IMR-90 (cell line): Measurements from ENCODE around the gene THRB.

Source experiments
- BHLHE40 ChIP-seq: fragments of 150-350 bp; IDR thresholded peaks from 2 replicates; pipeline ENCODE4 v1.6.1; 2016; ENCODE audit warnings: mild to moderate bottlenecking, low read depth, low read length
- CHD1 ChIP-seq: IDR thresholded peaks from 2 replicates; pipeline ENCODE4 v1.6.1; 2012; ENCODE audit warnings: low read depth, low read length, improper control_type of control experiment
- ELK1 ChIP-seq: fragments of 150-350 bp; IDR thresholded peaks from 2 replicates; pipeline ENCODE4 v1.6.1; 2016; ENCODE audit warnings: low read depth, mild to moderate bottlenecking, low read length, moderate library complexity, borderline replicate concordance
- FOS ChIP-seq: fragments of 150-350 bp; IDR thresholded peaks from 2 replicates; pipeline ENCODE4 v1.6.1; 2016; ENCODE audit warnings: low read depth, low read length
- MXI1 ChIP-seq: IDR thresholded peaks from 2 replicates; pipeline ENCODE4 v1.6.1; 2012; ENCODE audit warnings: low read depth, mild to moderate bottlenecking, low read length, moderate library complexity, borderline replicate concordance
- NFE2L2 ChIP-seq: fragments of 150-350 bp; IDR thresholded peaks from 2 replicates; pipeline ENCODE4 v1.6.1; 2016; ENCODE audit warnings: low read depth, mild to moderate bottlenecking, low read length
- POLR2A ChIP-seq: IDR thresholded peaks from 2 replicates; pipeline ENCODE4 v1.6.1; 2012; ENCODE audit warnings: mild to moderate bottlenecking, low read depth, low read length
- RAD21 ChIP-seq: IDR thresholded peaks from 2 replicates; pipeline ENCODE4 v1.6.1; 2012; ENCODE audit warnings: low read length, improper control_type of control experiment
- RCOR1 ChIP-seq: IDR thresholded peaks from 2 replicates; pipeline ENCODE4 v1.6.1; 2012; ENCODE audit warnings: mild to moderate bottlenecking, low read length, improper control_type of control experiment; ENCODE audit not compliant: insufficient replicate concordance
- RFX5 ChIP-seq: IDR thresholded peaks from 2 replicates; pipeline ENCODE4 v1.8.0; 2012; ENCODE audit warnings: low read depth, mild to moderate bottlenecking, low read length, moderate library complexity
- SMC3 ChIP-seq: fragments of 150-350 bp; IDR thresholded peaks from 2 replicates; pipeline ENCODE4 v1.6.1; 2016; ENCODE audit warnings: low read depth, mild to moderate bottlenecking, antibody characterized with exemption, low read length, moderate library complexity
- USF2 ChIP-seq: fragments of 150-350 bp; IDR thresholded peaks from 2 replicates; pipeline ENCODE4 v1.6.1; 2017; ENCODE audit warnings: mild to moderate bottlenecking, antibody characterized with exemption, low read length, low read depth
- TF ChIP-seq, protein P1 (sequence below): conservative IDR thresholded peaks from 2 replicates; pipeline ENCODE4 v1.5.1; 2012; ENCODE audit warnings: mild to moderate bottlenecking, low read depth, low read length, improper control_type of control experiment

DNA sequence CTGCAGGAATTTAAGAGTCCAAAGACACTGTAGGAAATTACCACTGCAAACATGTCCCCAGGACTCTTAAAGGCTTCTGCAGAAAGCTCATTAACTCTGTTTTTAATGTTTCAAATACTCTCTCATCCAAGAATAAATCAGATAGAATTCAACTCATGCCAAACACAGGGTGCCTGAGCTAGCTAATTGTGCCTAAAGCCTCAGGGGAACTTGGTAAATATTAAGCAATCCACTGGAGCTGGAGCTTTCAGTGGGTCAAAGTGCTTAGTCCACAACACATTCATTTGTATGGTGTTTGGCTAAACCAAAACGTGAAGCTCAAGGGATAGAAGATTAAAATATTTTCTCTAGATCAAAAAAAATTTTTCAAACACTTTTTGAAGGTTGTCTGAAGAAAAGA lies 131.4 kb downstream of the THRB start:
- TF ChIP-seq, protein P1, sequence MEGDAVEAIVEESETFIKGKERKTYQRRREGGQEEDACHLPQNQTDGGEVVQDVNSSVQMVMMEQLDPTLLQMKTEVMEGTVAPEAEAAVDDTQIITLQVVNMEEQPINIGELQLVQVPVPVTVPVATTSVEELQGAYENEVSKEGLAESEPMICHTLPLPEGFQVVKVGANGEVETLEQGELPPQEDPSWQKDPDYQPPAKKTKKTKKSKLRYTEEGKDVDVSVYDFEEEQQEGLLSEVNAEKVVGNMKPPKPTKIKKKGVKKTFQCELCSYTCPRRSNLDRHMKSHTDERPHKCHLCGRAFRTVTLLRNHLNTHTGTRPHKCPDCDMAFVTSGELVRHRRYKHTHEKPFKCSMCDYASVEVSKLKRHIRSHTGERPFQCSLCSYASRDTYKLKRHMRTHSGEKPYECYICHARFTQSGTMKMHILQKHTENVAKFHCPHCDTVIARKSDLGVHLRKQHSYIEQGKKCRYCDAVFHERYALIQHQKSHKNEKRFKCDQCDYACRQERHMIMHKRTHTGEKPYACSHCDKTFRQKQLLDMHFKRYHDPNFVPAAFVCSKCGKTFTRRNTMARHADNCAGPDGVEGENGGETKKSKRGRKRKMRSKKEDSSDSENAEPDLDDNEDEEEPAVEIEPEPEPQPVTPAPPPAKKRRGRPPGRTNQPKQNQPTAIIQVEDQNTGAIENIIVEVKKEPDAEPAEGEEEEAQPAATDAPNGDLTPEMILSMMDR = no peak
- TF ChIP-seq POLR2A (no peak), CHD1 (no peak), FOS (no peak), NFE2L2 (no peak), BHLHE40 (no peak), RAD21 (no peak), RFX5 (no peak), RCOR1 (no peak), USF2 (no peak), MXI1 (no peak), ELK1 (no peak), SMC3 (no peak)
